Myocyte (in vitro differentiated cells): Measurements from ENCODE around the gene HK1. TPM values are rescaled to one million over a fixed set of nuclear protein-coding genes. Genes with fewer than 3 reads are reported as not detected.
"Not testable (repeated sequence)": the region's sequence is repeated elsewhere in the genome, so short reads cannot be mapped to it uniquely, and the experiment has no call there.

Source experiments
- DNase-seq: peaks from one replicate; pipeline ENCODE4 v3.0.0-alpha.2; 2012; ENCODE audit warnings: low read depth
- total RNA-seq: library from RNA; depleted of rRNA; stranded (reverse); fragments of >200 nt; gene quantifications from 2 replicates; pipeline ENCODE4 v1.2.3, GENCODE V29; 2014

HK1 gene
- total RNA-seq, 1 donor from 2014 or later, result 79.2 TPM

DNA sequence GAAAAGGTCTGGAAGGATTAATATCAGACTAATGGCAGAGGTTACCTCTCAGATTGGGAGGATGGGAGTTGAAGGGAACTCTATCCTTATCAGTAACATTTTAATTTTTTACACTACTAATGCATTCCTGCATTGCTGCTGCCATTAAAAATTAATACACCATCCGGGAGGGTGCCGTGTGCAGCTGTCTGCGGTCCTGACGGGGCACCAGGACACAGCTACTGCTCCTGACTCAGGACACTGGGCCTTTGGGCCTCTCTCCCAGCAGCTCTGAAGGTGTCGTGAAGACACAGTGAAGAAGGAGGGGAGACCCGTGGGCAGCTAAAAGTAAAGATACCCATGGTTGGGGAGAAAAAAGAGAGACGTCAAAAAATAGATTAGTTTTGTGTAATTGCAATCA, 23.4 kb upstream of the HK1 start:
- DNase-seq, result no peak

DNA sequence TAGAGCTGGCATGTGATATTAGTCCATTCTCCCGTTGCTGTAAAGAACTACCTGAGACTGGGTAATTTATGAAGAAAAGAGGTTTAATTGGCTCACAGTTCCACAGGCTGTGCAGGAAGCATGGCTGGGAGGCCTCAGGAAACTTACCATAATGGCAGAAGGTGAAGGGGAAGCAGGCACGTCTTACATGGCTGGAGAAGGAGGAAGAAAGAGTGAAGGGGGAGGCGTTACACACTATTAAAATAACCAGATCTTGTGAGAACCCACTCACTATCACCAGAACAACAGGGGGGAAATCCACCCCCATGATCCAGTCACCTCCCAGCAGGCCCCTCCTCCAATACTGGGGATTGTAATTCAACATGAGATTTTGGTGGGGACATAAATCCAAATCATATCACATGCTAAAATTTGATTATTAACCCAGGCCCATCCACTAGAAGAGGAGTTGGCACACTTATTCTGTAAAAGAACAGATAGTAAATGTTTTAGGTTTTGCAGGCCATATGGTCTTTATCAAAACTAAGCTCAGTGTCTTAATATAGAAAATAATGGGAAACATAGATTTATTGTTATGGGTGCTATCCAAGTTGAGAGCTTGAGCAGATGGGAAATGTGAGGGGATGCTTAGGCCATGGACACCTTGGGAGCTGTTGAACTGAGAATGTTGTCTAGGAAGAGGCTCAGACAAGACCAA, 18.6 kb upstream of the HK1 start:
- DNase-seq, result no peak

GRCh38 chr10:69261184-69261583, 17.1 kb upstream of the HK1 start:
- DNase-seq, result no peak

- no peak for DNase-seq
Measured at GRCh38 chr10:69262292-69262751, 16.0 kb upstream of the HK1 start.

GRCh38 chr10:69265521-69265920, 12.8 kb upstream of the HK1 start:
- DNase-seq, result no peak

DNA sequence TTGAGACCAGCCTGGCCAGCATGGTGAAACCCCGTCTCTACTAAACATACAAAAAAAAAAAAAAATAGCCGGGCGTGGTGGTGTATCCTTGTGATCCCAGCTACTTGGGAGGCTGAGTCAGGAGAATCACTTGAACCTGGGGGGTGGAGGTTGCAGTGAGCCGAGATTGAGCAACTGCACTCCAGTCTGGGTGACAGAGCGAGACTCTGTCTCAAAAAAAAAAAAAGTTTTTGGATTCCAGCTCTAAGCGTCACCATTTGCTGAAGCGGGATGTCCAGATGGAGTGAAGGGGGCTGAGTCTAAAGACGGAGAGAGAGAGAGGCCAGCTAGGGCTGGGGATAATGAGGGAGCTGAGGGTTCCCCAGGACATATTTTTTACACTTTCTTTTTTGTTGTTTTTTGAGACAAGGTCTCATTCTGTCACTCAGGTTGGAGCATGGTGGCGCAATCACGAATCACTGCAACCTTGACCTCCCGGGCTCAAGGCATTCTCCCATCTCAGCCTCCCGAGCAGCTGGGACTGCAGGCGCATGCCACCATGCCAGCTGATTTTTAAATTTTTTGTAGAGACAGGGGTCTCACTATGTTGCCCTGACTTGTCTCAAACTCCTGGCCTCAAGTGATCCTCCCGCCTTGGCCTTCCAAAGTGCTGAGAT, 9.4 kb upstream of the HK1 start:
- DNase-seq, result no peak

DNA sequence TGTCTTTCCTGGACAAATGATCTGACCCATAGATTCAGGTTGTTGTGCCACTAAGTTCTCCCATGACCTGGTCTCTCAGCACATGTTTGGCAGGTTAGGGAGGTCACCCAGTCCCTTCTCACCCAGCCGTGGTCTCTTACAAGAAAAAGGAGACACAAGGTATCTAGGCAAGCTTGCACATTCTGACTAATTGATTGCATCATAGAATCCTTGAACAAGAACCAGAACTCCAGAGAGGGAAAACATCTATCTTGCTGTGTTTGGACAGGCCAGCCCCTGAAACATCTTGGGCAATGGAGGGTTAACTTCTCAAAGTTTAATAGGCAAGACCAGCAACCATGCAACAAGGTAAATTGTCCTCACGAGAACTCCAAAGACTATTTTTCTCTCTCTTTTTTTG, 8.5 kb upstream of the HK1 start:
- DNase-seq, result no peak

DNA sequence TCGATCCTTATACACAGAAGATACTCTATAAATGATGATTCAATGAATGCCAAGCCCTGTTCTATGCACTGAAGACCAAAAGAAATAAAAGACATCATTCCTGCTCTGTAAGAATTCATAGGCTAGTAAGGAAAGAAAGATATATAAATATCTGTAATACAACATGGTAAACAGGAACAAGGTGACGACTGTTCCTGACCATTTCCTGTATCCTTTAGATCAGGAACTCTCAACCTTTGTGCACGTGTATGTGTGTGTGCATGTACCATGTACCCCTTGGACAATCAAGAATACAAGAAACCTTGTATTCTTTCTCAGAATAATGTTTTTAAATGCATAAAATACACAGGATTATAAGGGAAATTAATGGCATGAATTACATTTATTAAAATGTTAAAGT, 7.3 kb upstream of the HK1 start:
- DNase-seq, result no peak

- no peak for DNase-seq
Measured at GRCh38 chr10:69272624-69273023, 5.7 kb upstream of the HK1 start.

DNA sequence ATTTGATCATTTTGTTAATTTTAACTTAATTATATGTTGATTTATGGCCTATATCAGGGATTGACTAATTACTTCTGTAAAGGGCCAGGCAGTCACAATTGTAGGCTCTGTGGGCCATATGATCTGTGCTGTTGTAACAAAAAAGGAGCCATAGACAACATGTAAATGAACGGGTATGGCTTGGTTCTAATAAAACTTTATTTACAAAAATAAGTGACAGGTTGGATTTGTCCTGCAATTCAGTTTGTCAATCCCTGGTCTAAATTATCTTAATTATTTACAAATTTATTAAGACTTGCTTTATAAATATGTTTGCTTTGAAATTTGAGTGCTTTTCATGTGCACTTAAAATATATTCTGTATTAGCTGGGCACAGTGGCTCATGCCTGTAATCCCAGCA, 2.9 kb upstream of the HK1 start:
- DNase-seq, result no peak

DNA sequence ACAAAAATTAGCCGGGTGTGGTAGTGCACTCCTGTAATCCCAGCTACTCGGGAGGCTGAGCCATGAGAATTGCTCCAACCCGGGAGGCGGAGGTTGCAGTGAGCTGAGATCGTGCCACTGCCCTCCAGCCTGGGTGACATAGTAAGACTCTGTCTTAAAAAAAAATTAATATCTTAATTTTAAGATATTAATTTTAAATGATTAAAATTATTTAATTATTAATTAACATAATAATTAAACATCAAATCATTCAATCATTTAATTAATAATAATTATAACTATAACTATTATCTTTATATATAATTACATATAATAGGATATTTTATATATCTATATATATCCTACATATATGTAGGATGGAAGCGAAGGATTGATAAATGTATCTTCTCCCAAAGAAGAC, 1.8 kb upstream of the HK1 start:
- no peak for DNase-seq

DNA sequence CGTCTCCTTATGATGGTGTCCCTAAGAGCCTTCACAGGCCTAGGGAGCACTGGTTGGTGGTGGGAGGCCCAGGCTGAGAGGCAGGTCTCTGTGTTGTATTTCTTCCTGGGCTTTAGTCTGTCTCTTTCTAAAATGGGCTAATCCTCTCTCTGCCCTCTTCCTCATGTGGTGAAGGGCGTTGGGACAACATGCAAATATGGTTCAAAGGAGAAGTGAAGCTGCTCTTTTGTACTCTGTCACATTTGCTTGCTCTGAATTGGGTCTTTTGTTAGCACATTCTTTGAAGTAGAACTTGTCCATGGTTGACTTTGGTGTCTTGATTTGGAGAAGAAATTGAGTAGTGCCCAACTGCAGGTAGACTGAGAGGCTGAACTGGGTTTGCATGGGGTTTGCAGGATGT, 814 bp downstream of the HK1 start:
- no peak for DNase-seq

- no peak for DNase-seq
Measured at GRCh38 chr10:69281507-69282413, 3.5 kb downstream of the HK1 start.

DNA sequence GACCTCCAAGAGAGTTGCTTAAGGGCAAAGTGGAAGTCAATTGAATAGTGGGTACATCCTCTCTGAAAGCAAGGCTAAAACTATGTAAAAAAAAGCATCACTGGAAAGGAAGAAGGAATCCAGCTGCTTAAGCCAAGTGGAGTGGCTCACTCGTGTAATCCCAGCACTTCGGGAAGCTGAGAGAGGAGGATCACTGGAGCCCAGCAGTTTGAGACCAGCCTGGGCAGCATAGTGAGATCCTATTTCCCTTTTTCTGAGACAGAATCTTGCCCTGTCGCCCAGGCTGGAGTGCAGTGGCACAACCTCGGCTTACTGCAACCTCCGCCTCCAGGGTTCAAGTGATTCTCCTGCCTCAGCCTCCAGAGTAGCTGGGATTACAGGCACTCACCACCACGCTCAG, 6.1 kb downstream of the HK1 start:
- DNase-seq, result not testable (repeated sequence)

DNA sequence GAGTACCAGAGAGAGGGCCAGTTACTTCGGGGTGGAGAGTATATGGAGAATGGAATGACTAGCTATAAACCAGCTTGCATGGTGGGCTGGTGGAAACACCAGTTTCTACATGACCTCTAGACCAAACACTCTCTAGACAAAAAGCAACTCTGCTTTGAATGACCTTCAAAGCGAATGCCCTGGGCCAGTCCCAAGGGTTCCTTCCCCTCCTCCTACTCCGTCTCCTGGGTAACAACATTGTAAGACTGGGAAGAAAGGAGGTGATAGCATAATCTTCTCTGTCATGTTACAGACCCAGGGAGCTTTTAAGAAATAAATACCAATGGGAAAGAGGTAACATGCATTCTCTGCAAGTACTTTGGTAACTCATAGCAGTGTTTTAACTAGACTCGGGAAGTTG, 7.4 kb downstream of the HK1 start:
- no peak for DNase-seq

GRCh38 chr10:69287181-69287580, 8.9 kb downstream of the HK1 start:
- no peak for DNase-seq

DNA sequence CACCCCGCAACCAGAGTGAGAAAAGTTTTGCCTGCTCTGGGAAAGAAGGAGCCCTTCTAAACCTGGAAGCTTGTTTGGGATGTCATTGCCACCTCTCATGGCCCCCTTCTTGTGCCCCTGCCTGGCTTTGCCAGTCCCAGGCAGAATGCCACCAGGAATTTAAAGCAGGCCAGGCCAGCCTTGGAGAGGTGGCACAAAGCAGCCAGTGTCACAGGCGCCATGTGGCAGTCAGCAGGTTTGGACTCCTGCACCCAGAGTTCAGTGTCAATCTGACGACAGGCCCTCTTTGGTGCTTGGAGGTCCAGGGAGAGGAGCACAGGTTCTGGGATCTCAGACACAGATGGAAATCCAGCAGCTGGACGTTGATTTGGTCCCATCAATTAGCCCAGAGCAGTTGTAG, 12.7 kb downstream of the HK1 start:
- DNase-seq, result no peak

- DNase-seq, result no peak
Measured at GRCh38 chr10:69292459-69292858, 14.2 kb downstream of the HK1 start.

- no peak for DNase-seq
Measured at GRCh38 chr10:69295027-69295636, 16.8 kb downstream of the HK1 start.

DNA sequence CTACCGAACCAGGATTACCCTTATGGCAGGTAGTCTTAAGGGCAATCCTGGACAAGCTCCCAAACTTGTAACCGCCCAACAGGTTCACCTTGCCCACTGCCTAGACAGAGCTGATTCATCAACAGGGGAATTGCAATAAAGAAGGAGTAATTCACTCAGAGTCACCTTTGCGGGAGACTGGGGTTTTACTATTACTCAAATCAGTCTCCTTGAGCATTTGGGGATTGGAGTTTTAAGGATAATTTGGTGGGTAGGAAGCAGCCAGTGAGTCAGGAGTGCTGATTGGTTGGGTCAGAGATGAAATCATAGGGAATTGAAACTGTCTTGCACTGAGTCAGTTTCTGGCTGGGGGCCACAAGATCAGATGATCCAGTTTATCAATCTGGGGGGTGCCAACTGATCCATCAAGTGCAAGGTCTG, 25.3 kb downstream of the HK1 start:
- DNase-seq, result no peak

GRCh38 chr10:69306421-69306820, 28.1 kb downstream of the HK1 start:
- DNase-seq, result no peak

DNA sequence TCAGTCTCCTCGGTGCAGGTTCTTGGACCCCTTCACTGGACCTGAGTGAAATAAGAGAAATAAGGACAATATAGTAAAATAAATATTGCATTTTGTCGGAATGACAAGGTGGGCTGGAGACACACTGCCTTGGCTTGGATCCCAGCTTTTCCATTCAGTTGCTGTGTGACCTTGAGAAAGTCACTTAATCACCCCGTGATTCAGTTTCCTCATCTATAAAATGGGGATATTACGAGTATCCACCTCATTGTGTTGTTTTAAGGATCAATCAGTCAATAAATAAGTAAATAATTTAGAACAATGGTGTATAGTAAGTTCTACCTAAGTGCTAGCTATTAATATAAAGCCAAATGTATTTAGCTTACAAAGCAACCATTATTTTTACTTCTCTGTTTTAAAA, 29.1 kb downstream of the HK1 start:
- no peak for DNase-seq
